Measurements from ENCODE around the gene SLC9A4. TPM values are rescaled to one million over a fixed set of nuclear protein-coding genes. Genes with fewer than 3 reads are reported as not detected.

SLC9A4 gene
- total RNA-seq, 2 experiments from 2014 or later = 0.06 to 0.08 TPM

DNA sequence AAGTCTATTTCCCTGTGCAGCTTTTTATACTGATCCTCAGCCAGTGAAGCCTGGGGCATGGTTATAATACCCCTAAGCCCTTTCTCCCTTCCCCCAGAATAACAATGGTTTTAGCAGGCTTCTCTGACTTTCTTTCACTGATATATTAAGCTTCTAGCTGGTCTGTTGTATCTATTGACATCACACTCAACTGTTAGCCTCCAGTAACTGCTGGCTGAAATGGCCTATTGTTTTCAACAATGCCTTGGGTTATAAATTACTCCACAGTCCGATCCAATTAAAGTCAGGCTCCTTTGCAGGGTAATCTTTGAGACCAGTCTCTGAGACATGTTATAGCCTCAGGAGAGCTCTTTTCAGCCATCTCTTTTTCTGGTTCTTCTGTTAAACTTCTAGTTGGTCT is 2.9 kb upstream of the SLC9A4 start:
- H3K4me1 Mint-ChIP-seq = no peaks in the 10 kb centered on the region
- H3K27ac Mint-ChIP-seq = no peak overlapping the region
- no peak overlapping the region for H3K4me3 Mint-ChIP-seq
- peaks cover 44% of the 10 kb centered on the region for H3K27me3 Mint-ChIP-seq
- POLR2A ChIA-PET = no interaction called here
- DNase-seq (no peak), ATAC-seq (ENCODE audit: low read depth) (no peak)
- peaks cover 2% of the 10 kb centered on the region for H3K36me3 Mint-ChIP-seq
- peaks cover 8% of the 10 kb centered on the region for H3K9me3 Mint-ChIP-seq

DNA sequence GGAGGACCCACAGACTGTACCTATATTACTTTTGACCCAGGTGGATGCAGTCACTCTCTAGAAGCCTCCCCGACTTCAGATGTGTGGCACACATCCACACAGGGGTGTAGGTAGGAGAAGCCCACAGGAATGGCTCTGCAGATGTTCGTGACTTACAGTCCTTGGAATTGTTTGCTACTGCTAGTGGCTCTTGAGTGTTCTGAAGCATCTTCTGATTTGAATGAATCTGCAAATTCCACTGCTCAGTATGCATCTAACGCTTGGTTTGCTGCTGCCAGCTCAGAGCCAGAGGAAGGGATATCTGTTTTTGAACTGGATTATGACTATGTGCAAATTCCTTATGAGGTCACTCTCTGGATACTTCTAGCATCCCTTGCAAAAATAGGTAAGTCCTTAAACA is 605 bp downstream of the SLC9A4 start:
- peaks cover 8% of the 10 kb centered on the region for H3K9me3 Mint-ChIP-seq
- H3K36me3 Mint-ChIP-seq = peaks cover 2% of the 10 kb centered on the region
- H3K4me3 Mint-ChIP-seq = no peak overlapping the region
- DNase-seq (no peak), ATAC-seq (ENCODE audit: low read depth) (no peak)
- POLR2A ChIA-PET = no interaction called here
- H3K27ac Mint-ChIP-seq = no peak overlapping the region
- no peaks in the 10 kb centered on the region for H3K4me1 Mint-ChIP-seq
- H3K27me3 Mint-ChIP-seq = peaks cover 45% of the 10 kb centered on the region

GRCh38 chr2:102474785-102475184 is 1.8 kb downstream of the SLC9A4 start:
- DNase-seq (no peak), ATAC-seq (ENCODE audit: low read depth) (no peak)
- no peaks in the 10 kb centered on the region for H3K4me1 Mint-ChIP-seq
- peaks cover 3% of the 10 kb centered on the region for H3K9me3 Mint-ChIP-seq
- peaks cover 37% of the 10 kb centered on the region for H3K27me3 Mint-ChIP-seq
- POLR2A ChIA-PET = no interaction called here
- H3K27ac Mint-ChIP-seq = no peak overlapping the region
- H3K36me3 Mint-ChIP-seq = no peaks in the 10 kb centered on the region
- H3K4me3 Mint-ChIP-seq = no peak overlapping the region

DNA sequence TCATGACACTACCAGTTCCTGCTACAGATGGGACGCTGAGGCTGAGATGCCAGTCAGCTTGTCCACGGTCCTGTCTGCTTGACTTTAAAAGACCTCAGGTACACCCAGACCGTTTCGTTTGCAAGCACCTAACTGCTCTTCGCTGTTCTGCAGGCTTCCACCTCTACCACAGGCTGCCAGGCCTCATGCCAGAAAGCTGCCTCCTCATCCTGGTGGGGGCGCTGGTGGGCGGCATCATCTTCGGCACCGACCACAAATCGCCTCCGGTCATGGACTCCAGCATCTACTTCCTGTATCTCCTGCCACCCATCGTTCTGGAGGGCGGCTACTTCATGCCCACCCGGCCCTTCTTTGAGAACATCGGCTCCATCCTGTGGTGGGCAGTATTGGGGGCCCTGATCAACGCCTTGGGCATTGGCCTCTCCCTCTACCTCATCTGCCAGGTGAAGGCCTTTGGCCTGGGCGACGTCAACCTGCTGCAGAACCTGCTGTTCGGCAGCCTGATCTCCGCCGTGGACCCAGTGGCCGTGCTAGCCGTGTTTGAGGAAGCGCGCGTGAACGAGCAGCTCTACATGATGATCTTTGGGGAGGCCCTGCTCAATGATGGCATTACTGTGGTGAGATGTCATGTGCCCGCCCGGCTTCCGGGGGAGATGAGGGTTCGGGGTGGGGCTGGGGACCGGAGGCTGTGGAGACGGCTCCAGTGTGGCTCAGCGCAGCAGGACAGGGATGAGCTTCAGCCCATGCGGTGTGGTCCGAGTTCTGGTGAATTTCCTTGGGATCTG is 5.9 kb downstream of the SLC9A4 start:
- Mint-ChIP-seq H3K27ac (no peak overlapping the region), H3K9me3 (no peaks in the 10 kb centered on the region), H3K27me3 (peaks cover 21% of the 10 kb centered on the region), H3K4me3 (no peak overlapping the region), H3K4me1 (no peaks in the 10 kb centered on the region), H3K36me3 (no peaks in the 10 kb centered on the region)
- DNase-seq (no peak), ATAC-seq (ENCODE audit: low read depth) (no peak)
- POLR2A ChIA-PET = no interaction called here

- Mint-ChIP-seq H3K36me3 (no peaks in the 10 kb centered on the region), H3K9me3 (no peaks in the 10 kb centered on the region), H3K27me3 (peaks cover 13% of the 10 kb centered on the region), H3K4me1 (no peaks in the 10 kb centered on the region), H3K27ac (no peak overlapping the region), H3K4me3 (no peak overlapping the region)
- no peak for DNase-seq
- POLR2A ChIA-PET = no interaction called here
- ATAC-seq (ENCODE audit: low read depth) = no peak
Measured at GRCh38 chr2:102480285-102481195, 7.5 kb downstream of the SLC9A4 start.

DNA sequence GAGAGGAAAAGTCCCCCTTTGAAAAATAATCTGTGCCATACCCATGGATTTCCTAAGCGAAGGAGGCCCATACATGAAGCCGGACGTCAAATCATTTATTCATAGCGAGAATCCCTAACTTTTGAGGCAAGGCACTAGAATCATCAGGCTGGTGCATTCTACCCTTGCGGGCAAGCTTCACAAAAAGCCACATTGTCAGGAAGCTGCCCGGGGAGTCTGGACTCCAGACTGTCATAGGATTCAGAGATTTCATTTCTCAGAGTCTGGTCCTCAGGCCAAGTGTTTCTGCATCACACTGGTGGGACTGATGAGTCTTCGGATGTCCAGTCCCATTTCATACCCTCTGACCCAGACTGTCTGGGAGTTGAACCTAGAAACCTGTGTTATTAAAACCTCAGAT is 8.9 kb downstream of the SLC9A4 start:
- Mint-ChIP-seq H3K36me3 (no peaks in the 10 kb centered on the region), H3K4me1 (peaks cover under 1% of the 10 kb centered on the region), H3K9me3 (no peaks in the 10 kb centered on the region), H3K27ac (no peak overlapping the region), H3K4me3 (no peak overlapping the region), H3K27me3 (peaks cover 11% of the 10 kb centered on the region)
- ATAC-seq (ENCODE audit: low read depth) (no peak), DNase-seq (no peak)
- POLR2A ChIA-PET = no interaction called here

DNA sequence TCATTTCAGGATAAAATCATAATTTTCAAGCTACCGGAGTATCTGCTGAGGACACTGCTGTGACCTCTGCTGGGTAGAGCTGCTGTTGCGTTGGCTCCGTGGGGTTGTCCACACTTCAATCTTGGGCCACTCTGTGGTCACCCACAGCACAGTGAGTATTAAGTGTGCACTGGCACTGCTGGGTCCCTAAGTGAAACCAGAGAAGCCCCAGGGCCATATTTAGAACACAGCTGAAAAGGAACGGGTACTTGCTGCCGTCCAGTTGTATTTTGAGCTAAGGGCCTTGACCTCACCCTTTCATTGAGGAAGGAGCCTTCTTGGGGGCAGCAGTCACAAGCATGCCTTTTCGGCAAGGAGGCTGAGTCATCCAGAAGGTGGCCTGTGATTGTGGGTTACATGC is 10.1 kb downstream of the SLC9A4 start:
- POLR2A ChIA-PET = no interaction called here
- DNase-seq (no peak), ATAC-seq (ENCODE audit: low read depth) (no peak)
- Mint-ChIP-seq H3K36me3 (no peaks in the 10 kb centered on the region), H3K4me3 (no peak overlapping the region), H3K4me1 (peaks cover 3% of the 10 kb centered on the region), H3K27ac (no peak overlapping the region), H3K27me3 (peaks cover 14% of the 10 kb centered on the region), H3K9me3 (no peaks in the 10 kb centered on the region)

GRCh38 chr2:102484310-102485061 is 11.5 kb downstream of the SLC9A4 start:
- Mint-ChIP-seq H3K27ac (no peak overlapping the region), H3K9me3 (no peaks in the 10 kb centered on the region), H3K27me3 (peaks cover 14% of the 10 kb centered on the region), H3K36me3 (no peaks in the 10 kb centered on the region), H3K4me3 (no peak overlapping the region), H3K4me1 (peaks cover 9% of the 10 kb centered on the region)
- no peak for ATAC-seq (ENCODE audit: low read depth)
- DNase-seq = no peak
- POLR2A ChIA-PET = no interaction called here

DNA sequence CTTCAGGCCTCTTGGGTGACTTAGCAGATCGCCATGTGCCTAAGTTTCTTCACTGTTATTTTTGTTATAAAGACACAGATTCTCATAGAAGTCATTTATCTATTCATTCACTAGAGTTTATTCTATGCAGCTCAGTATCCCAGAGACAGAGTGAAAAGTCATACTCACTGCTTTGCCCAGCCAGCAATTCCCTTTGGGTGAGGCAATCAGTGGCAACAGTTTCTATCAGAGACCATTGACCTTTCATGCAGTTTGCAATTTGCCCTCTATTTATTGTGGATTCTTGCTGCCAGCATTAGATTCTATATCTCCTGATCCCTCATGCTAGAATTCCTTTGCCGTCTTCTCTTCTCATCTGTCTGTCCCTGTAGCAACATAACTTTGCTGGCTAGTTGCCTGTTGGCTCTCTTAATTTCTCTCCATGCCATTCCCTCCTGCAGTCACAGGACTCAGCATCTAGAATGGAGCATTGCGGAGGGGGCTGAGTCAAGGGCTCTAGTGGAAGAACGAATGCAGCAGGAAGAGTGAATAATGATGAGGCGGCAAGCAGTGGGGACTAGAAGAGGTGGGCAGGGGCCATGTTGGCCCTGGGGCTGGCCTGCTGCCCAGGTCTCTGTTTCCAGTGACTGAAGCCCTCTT is 12.2 kb downstream of the SLC9A4 start:
- ATAC-seq (ENCODE audit: low read depth) = no peak
- Mint-ChIP-seq H3K27ac (no peak overlapping the region), H3K27me3 (peaks cover 12% of the 10 kb centered on the region), H3K9me3 (no peaks in the 10 kb centered on the region), H3K36me3 (no peaks in the 10 kb centered on the region), H3K4me3 (no peak overlapping the region), H3K4me1 (peaks cover 14% of the 10 kb centered on the region)
- POLR2A ChIA-PET = no interaction called here
- no peak for DNase-seq

DNA sequence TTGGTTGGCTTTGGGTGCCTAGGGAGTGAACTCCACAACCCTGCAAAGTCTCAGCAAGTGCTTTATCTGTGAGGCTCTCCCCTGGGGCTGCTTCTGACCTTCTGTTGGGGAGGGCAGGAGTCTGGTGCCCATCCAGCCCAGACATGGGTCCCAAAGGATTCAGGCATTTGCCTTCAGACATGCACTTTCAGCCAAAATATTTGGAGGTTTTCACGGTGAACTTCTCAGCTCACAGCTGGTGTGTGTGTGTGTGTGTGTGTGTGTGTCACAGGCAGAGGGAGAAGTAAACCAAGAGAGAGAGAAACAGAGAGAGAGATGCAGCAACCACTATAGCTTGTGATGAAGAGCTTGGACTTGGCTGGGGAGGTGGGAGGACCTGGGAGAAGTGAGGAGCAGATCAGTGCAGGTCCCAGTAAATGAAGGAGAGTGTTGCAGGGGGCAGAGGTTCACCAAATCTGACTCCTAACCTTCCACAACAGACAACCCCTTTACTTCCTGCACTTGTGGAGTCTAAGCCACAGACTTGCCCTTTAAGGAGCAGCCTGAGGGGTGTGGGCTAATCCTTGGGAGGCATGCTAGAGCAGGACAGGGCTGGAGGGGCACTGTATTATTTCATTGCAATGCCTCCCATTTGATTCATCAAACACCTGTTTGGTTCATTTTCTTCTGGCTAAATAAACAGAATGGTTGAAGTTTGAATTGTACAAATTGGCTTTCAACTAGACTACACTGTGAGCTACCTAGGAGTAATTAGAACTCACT is 14.1 kb downstream of the SLC9A4 start:
- no peaks in the 10 kb centered on the region for H3K36me3 Mint-ChIP-seq
- no peak for ATAC-seq (ENCODE audit: low read depth)
- peaks cover 14% of the 10 kb centered on the region for H3K27me3 Mint-ChIP-seq
- H3K4me3 Mint-ChIP-seq = no peak overlapping the region
- no peak overlapping the region for H3K27ac Mint-ChIP-seq
- DNase-seq = no peak
- H3K9me3 Mint-ChIP-seq = no peaks in the 10 kb centered on the region
- peaks cover 14% of the 10 kb centered on the region for H3K4me1 Mint-ChIP-seq
- POLR2A ChIA-PET = no interaction called here

DNA sequence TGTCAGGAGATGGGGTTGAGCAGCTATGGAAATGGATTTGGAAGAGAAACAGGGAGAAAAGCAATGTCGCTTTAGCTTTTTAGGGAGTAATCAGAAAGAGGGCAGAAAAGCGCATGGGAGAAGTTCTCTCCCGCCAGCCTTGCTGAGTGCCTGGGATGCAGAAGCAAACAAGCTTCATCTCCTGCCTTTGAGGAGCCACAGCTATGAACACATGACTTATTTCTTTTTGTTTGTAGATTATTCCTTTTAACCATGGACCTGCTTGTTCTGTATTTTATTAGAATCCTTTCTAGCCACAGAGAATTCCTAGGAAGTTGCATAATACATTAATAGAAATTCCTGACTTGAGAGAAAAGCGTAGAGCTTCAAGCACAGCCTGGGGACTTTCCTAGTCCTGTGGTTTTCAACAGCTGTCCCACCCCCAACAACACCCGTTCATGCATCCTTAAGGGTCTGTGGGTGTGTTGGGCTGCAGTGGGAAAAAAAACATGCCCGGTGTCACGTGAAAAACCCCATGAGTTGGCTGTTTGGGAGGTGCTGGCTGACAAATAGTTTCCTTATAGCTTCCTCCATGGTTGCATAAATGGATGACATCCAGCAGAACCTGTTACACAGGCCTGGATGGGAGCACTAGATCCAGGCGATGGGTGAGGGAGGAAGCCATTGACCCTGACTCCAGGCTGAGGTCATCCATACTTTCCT is 14.9 kb downstream of the SLC9A4 start:
- H3K4me1 Mint-ChIP-seq = peaks cover 14% of the 10 kb centered on the region
- no peak for ATAC-seq (ENCODE audit: low read depth)
- H3K27ac Mint-ChIP-seq = no peak overlapping the region
- POLR2A ChIA-PET = no interaction called here
- H3K36me3 Mint-ChIP-seq = no peaks in the 10 kb centered on the region
- H3K4me3 Mint-ChIP-seq = no peak overlapping the region
- H3K9me3 Mint-ChIP-seq = no peaks in the 10 kb centered on the region
- no peak for DNase-seq
- H3K27me3 Mint-ChIP-seq = peaks cover 14% of the 10 kb centered on the region

DNA sequence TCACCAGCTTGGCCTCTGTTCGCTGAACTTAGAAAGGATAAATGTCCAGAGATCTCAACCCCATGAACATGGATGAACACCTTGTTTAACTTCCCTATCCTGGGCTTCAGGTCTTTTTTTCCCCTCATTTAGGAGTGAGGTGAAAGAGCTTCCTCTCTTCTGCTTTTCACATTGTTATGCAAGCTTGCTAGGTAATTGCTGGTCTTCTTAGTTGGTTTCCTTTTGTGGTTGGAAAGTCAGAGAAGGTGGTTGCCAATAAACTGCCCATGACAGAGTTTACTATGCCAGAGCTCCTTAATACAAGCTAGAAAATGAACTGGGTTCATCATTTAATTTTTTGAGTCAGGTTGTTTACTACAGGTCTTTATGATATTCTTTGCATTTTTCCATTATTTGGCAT is 16.6 kb downstream of the SLC9A4 start:
- H3K9me3 Mint-ChIP-seq = peaks cover 2% of the 10 kb centered on the region
- no peaks in the 10 kb centered on the region for H3K36me3 Mint-ChIP-seq
- H3K27me3 Mint-ChIP-seq = peaks cover 15% of the 10 kb centered on the region
- no peak overlapping the region for H3K27ac Mint-ChIP-seq
- no peak overlapping the region for H3K4me3 Mint-ChIP-seq
- POLR2A ChIA-PET = no interaction called here
- H3K4me1 Mint-ChIP-seq = peaks cover 14% of the 10 kb centered on the region
- ATAC-seq (ENCODE audit: low read depth) (peak; percentile 30), DNase-seq (no peak)

Data from activated naive CD8-positive, alpha-beta T cell treated with anti-CD3 and anti-CD28 coated beads, Interleukin-2, amount 10 ng/mL, durations not matched to agents 7 days and 5 days (primary cell).